Measurements from ENCODE around the gene TMEM59L. TPM values are rescaled to one million over a fixed set of nuclear protein-coding genes. Genes with fewer than 3 reads are reported as not detected.

Gene TMEM59L
- total and polyA plus RNA-seq, 2 of the 13 experiments (the other 11 are each of a cell fraction or from before 2014, with no cell fraction given) = 0.97 to 5.5 TPM

- TF ChIP-seq MNT (IDR thresholded peaks at IDR 0.05) = peak; percentile 96
- TF ChIP-seq SP5 (CRISPR knock-in tag; IDR thresholded peaks at IDR 0.05; ENCODE audit: borderline replicate concordance, low read depth) = peak; percentile 91
- TF ChIP-seq ZNF549 (CRISPR knock-in tag; IDR thresholded peaks at IDR 0.05) = 0 out of 2 replicates have a peak, but pooled peaks have one; percentile 23
- TF ChIP-seq KDM6A (CRISPR knock-in tag; IDR thresholded peaks at IDR 0.05; ENCODE audit: low read depth) = no peak
- peak; percentile 92; the same call in 1 of the 2 replicates for TF ChIP-seq HBP1 (CRISPR knock-in tag; IDR thresholded peaks at IDR 0.05; ENCODE audit: low read depth)
- TF ChIP-seq CHD4 (IDR thresholded peaks at IDR 0.05; ENCODE audit: borderline replicate concordance, low read length) = no peak
- TF ChIP-seq NCOA5 (CRISPR knock-in tag; IDR thresholded peaks at IDR 0.05) = peak; percentile 24; the same call in 1 of the 2 replicates
- TF ChIP-seq, protein P1, sequence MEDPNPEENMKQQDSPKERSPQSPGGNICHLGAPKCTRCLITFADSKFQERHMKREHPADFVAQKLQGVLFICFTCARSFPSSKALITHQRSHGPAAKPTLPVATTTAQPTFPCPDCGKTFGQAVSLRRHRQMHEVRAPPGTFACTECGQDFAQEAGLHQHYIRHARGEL (CRISPR knock-in tag; IDR thresholded peaks at IDR 0.05) = no peak
- no peak for TF ChIP-seq ZNF83 (CRISPR knock-in tag; IDR thresholded peaks at IDR 0.05; ENCODE audit: borderline replicate concordance)
- no peak for TF ChIP-seq ZNF44 (CRISPR knock-in tag; IDR thresholded peaks at IDR 0.05)
- no peak for TF ChIP-seq NFE2L2 (IDR thresholded peaks at IDR 0.05; ENCODE audit: low read length)
- TF ChIP-seq, protein P2, sequence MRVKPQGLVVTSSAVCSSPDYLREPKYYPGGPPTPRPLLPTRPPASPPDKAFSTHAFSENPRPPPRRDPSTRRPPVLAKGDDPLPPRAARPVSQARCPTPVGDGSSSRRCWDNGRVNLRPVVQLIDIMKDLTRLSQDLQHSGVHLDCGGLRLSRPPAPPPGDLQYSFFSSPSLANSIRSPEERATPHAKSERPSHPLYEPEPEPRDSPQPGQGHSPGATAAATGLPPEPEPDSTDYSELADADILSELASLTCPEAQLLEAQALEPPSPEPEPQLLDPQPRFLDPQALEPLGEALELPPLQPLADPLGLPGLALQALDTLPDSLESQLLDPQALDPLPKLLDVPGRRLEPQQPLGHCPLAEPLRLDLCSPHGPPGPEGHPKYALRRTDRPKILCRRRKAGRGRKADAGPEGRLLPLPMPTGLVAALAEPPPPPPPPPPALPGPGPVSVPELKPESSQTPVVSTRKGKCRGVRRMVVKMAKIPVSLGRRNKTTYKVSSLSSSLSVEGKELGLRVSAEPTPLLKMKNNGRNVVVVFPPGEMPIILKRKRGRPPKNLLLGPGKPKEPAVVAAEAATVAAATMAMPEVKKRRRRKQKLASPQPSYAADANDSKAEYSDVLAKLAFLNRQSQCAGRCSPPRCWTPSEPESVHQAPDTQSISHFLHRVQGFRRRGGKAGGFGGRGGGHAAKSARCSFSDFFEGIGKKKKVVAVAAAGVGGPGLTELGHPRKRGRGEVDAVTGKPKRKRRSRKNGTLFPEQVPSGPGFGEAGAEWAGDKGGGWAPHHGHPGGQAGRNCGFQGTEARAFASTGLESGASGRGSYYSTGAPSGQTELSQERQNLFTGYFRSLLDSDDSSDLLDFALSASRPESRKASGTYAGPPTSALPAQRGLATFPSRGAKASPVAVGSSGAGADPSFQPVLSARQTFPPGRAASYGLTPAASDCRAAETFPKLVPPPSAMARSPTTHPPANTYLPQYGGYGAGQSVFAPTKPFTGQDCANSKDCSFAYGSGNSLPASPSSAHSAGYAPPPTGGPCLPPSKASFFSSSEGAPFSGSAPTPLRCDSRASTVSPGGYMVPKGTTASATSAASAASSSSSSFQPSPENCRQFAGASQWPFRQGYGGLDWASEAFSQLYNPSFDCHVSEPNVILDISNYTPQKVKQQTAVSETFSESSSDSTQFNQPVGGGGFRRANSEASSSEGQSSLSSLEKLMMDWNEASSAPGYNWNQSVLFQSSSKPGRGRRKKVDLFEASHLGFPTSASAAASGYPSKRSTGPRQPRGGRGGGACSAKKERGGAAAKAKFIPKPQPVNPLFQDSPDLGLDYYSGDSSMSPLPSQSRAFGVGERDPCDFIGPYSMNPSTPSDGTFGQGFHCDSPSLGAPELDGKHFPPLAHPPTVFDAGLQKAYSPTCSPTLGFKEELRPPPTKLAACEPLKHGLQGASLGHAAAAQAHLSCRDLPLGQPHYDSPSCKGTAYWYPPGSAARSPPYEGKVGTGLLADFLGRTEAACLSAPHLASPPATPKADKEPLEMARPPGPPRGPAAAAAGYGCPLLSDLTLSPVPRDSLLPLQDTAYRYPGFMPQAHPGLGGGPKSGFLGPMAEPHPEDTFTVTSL (CRISPR knock-in tag; IDR thresholded peaks at IDR 0.05; ENCODE audit: borderline replicate concordance) = no peak
- TF ChIP-seq ZNF264 (CRISPR knock-in tag; IDR thresholded peaks at IDR 0.05) = peak; percentile 87
- TF ChIP-seq ZNF703 (CRISPR knock-in tag; IDR thresholded peaks at IDR 0.05; ENCODE audit: borderline replicate concordance) = no peak
- peak; percentile 82; the same call in 1 of the 2 replicates for TF ChIP-seq GLI4 (CRISPR knock-in tag; IDR thresholded peaks at IDR 0.05; ENCODE audit: borderline replicate concordance)
- no peak for TF ChIP-seq RFX1 (IDR thresholded peaks at IDR 0.05)
- TF ChIP-seq ELF3 (CRISPR knock-in tag; IDR thresholded peaks at IDR 0.05) = peak; percentile 92
- peak; percentile 80; the same call in 1 of the 2 replicates for TF ChIP-seq REL (CRISPR knock-in tag; conservative IDR thresholded peaks at IDR 0.05)
- TF ChIP-seq ZNF3 (CRISPR knock-in tag; IDR thresholded peaks at IDR 0.05) = 0 out of 2 replicates have a peak, but pooled peaks have one; percentile 27
- peak; percentile 93 for TF ChIP-seq NR2C2 (CRISPR knock-in tag; IDR thresholded peaks at IDR 0.05; ENCODE audit: borderline replicate concordance)
- 0 out of 2 replicates have a peak, but pooled peaks have one; percentile 36 for TF ChIP-seq JUND (CRISPR knock-in tag; IDR thresholded peaks at IDR 0.05)
- TF ChIP-seq BHLHE40 (IDR thresholded peaks at IDR 0.05; ENCODE audit: low read length) = peak; percentile 90
- TF ChIP-seq ZSCAN9 (CRISPR knock-in tag; IDR thresholded peaks at IDR 0.05; ENCODE audit: borderline replicate concordance) = peak; percentile 43; the same call in 1 of the 2 replicates
Observed at GRCh38 chr19:18571564-18572344, 40.9 kb upstream of the TMEM59L start, which contains the start of gene UBA52 (continued).
